ENCODE results near the gene FER. TPM values are rescaled to one million over a fixed set of nuclear protein-coding genes. Genes with fewer than 3 reads are reported as not detected.
"Not testable (repeated sequence)": the region's sequence is repeated elsewhere in the genome, so short reads cannot be mapped to it uniquely, and the experiment has no call there.

Gene FER
- total RNA-seq, 4 donors from 2014 or later = 13.4 to 30.0 (median 19.6) TPM

DNA sequence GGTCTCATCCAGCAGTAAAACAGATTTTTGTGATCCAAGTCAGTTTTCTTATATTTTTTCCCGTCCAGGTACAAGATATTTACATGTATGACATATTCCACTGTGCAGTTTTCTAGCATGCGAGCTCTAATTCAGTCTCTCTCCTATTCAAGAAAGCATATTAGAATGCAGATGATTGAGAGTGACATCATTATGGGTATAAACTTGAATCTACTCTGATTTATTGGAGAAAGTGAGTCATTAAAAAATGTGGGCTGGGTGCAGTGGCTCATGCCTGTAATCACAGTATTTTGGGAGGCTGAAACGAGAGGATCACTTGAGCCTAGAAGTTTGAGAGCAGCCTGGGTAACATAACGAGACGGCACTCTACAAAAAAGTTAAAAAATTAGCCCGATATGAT lies 6.2 kb downstream of the FER start:
- no peak overlapping the region for H3K27ac ChIP-seq
- no peak for DNase-seq
- TF ChIP-seq, protein P1, sequence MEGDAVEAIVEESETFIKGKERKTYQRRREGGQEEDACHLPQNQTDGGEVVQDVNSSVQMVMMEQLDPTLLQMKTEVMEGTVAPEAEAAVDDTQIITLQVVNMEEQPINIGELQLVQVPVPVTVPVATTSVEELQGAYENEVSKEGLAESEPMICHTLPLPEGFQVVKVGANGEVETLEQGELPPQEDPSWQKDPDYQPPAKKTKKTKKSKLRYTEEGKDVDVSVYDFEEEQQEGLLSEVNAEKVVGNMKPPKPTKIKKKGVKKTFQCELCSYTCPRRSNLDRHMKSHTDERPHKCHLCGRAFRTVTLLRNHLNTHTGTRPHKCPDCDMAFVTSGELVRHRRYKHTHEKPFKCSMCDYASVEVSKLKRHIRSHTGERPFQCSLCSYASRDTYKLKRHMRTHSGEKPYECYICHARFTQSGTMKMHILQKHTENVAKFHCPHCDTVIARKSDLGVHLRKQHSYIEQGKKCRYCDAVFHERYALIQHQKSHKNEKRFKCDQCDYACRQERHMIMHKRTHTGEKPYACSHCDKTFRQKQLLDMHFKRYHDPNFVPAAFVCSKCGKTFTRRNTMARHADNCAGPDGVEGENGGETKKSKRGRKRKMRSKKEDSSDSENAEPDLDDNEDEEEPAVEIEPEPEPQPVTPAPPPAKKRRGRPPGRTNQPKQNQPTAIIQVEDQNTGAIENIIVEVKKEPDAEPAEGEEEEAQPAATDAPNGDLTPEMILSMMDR (IDR thresholded peaks at IDR 0.05) = no peak
- TF ChIP-seq POLR2A (IDR thresholded peaks at IDR 0.05) = no peak
- no peaks in the 10 kb centered on the region for H3K27me3 ChIP-seq
- H3K9me3 ChIP-seq = no peaks in the 10 kb centered on the region
- WGBS, 2 donors = 62 to 67% methylated on average over 6 of the region's 6 CpGs
- intact Hi-C loops (cut with DNase I) = no loop called here
- H3K4me3 ChIP-seq = no peak overlapping the region
- H3K4me1 ChIP-seq = peaks cover 0 to 44% (median 7%) of the 10 kb centered on the region in 3 donors
- H3K36me3 ChIP-seq = no peaks in the 10 kb centered on the region

DNA sequence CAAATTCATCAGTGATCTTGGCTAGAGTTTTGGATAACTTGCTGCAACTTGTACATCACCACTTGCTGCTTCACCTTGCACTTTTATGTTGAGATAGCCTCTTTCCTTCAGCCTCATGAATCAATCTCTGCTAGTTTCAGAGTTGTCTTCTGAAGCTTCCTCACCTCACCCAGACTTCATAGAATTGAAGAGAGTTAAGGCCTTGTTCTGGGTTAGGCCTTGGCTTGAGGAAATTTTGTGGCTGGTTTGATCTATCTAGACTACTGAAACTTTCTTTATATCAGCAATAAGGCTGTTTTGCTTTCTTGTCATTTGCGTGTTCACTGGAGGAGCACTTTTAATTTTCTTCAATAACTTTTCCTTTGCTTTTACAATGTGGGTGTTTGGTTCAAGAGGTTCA lies 12.8 kb downstream of the FER start:
- Histone ChIP-seq H3K36me3 (peaks cover 0 to 5% (median 0%) of the 10 kb centered on the region in 3 donors), H3K4me1 (peaks cover 0 to 17% (median 0%) of the 10 kb centered on the region in 3 donors), H3K27ac (no peak overlapping the region), H3K4me3 (no peak overlapping the region), H3K27me3 (no peaks in the 10 kb centered on the region), H3K9me3 (no peaks in the 10 kb centered on the region)
- no peak for DNase-seq
- TF ChIP-seq, protein P1 (IDR thresholded peaks at IDR 0.05) = no peak
- TF ChIP-seq POLR2A (IDR thresholded peaks at IDR 0.05) = no peak
- 60 to 78% methylated on average over 1 of the region's 1 CpG for WGBS, 2 donors
- intact Hi-C loops (cut with DNase I) = no loop called here

DNA sequence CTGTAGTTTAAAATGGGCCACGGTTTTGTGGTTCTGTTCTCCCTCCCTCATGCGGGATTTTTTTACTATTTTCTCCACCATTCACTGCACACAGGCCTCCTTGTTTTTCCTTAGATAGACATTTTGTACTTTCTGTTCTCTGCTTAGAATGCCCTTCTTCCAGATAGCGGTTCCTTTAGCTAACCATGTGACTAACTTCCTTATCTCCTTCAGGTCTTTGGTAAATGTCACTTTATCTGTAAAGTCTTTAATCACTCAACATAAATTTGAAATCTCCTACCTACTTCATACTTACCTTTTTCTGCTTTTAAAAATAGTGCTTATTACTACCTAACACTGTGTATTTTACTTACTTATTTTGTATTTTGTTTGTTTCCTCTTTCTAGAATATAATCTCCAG lies 15.0 kb downstream of the FER start:
- Histone ChIP-seq H3K9me3 (no peaks in the 10 kb centered on the region), H3K36me3 (peaks cover 0 to 5% (median 0%) of the 10 kb centered on the region in 3 donors), H3K4me1 (peaks cover 0 to 20% (median 0%) of the 10 kb centered on the region in 3 donors), H3K27ac (no peak overlapping the region), H3K4me3 (no peak overlapping the region), H3K27me3 (no peaks in the 10 kb centered on the region)
- intact Hi-C loops (cut with DNase I) = no loop called here
- TF ChIP-seq POLR2A (IDR thresholded peaks at IDR 0.05) = no peak
- TF ChIP-seq, protein P1 (IDR thresholded peaks at IDR 0.05) = no peak
- DNase-seq = no peak
- WGBS, 2 donors = 58 to 62% methylated on average over 3 of the region's 3 CpGs

DNA sequence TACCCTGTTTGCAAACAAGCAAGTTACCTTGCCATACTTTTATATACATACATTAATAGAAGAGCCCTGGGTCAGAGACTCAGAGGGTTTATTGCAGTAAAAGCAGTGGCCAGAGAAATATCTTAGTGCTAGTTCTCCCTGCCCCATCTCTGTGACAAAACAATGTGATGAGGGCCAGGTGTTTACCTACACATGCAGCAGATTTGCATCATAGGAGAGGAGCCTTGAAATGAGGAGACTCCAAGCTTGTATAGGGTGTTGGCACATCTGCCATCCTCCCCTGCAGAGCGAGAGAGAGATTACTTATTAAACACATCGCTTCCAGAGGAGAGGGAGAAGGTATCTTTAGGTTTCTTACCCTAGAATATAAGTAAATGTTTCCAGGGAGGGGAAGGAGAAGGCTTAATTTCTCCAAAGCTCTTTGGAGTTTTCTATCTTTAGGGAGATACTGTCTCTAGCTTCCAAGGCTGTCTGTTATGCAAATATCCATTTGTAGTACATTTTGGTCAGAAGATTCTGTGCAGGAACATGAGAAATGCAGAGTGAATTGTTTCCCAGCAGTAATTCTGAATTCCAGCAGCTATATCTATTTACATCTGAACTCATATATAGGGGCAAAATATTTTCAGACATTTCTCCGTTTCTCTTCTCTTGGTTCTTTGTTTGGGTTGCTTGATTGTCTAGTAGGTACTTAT lies 15.7 kb downstream of the FER start:
- Histone ChIP-seq H3K27me3 (no peaks in the 10 kb centered on the region), H3K9me3 (no peaks in the 10 kb centered on the region), H3K4me3 (no peak overlapping the region), H3K27ac (no peak overlapping the region), H3K4me1 (peaks cover 0 to 20% (median 0%) of the 10 kb centered on the region in 3 donors), H3K36me3 (peaks cover 0 to 5% (median 0%) of the 10 kb centered on the region in 3 donors)
- intact Hi-C loops (cut with DNase I) = no loop called here
- TF ChIP-seq, protein P1 (IDR thresholded peaks at IDR 0.05) = no peak
- DNase-seq = no peak
- 90% methylated on average over 3 of the region's 3 CpGs for WGBS, 2 donors

DNA sequence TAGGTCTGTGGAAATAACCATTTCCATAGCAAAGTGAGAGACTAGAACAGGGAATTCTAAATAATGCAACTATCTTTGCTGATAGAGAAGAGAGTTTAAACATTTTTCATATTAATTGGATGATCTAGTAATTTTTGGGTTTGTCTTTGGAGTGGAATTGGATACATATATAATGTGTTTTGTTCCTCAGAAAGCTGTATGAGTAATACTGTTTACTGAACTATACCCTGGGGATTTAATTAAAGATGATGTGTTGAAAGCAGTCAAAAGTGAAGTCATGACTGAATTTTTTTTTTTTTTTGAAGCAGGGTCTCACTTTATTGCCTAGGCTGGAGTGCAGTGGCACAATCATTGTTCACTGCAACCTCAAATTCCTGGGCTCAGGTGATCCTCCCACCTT lies 17.9 kb downstream of the FER start:
- no peaks in the 10 kb centered on the region for H3K9me3 ChIP-seq
- TF ChIP-seq, protein P1 (IDR thresholded peaks at IDR 0.05) = no peak
- no peak for TF ChIP-seq POLR2A (IDR thresholded peaks at IDR 0.05)
- intact Hi-C loops (cut with DNase I) = no loop called here
- no peak overlapping the region for H3K27ac ChIP-seq
- no peaks in the 10 kb centered on the region for H3K36me3 ChIP-seq
- H3K4me3 ChIP-seq = no peak overlapping the region
- no peak for DNase-seq
- H3K4me1 ChIP-seq = peaks cover 0 to 21% (median 4%) of the 10 kb centered on the region in 3 donors
- no peaks in the 10 kb centered on the region for H3K27me3 ChIP-seq

DNA sequence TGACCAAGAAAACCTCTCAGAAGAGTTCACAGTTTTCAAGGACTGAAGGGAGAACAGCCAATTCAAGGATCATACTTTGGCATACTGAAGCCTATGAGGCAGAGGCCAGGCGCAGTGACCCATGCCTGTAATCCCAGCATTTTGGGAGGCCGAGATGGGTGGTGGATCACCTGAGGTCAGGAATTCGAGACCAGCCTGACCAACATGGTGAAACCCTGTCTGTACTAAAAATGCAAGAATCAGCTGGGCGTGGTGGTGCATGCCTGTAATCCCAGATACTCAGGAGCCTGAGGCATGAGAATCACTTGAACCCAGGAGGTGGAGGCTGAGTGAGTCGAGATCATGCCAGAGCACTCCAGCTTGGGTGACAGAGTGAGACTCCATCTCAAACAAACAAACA lies 19.2 kb downstream of the FER start:
- H3K4me3 ChIP-seq; H3K9me3 ChIP-seq; DNase-seq; H3K27ac ChIP-seq; H3K36me3 ChIP-seq; intact Hi-C loops (cut with DNase I); H3K27me3 ChIP-seq: not testable (repeated sequence)
- 65 to 72% methylated on average over 5 of the region's 5 CpGs for WGBS, 2 donors
- H3K4me1 ChIP-seq = peaks cover 0 to 18% (median 4%) of the 10 kb centered on the region in 3 donors
